ENCODE results near the gene CAPN10. TPM values are rescaled to one million over a fixed set of nuclear protein-coding genes. Genes with fewer than 3 reads are reported as not detected.

CAPN10 gene
- total and polyA plus RNA-seq, 4 donors = 28.2 to 42.9 (median 33.5) TPM

DNA sequence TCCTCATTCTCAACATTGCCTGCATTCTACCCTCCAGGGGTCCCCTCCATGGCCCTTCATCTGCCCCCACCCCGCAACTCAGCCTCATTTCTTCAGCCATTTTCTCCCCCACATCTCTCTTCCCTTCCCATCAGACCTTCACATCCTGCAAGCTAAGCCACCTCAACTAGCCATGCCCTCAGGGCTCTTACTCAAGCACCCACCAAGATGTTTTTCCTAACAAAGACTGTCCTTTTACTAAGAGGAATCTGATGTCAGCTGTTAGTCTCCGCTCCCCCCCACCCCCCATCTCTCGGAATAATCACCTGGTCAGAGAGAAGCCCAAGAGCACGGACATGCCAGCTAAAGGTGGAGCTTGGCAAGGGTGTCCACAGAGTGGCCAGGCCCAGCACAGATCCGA is 4.7 kb upstream of the CAPN10 start:
- H3K36me3 ChIP-seq (ENCODE audit: control insufficient read depth in 4 of 4, insufficient read depth in 4 of 4, low read length in 4 of 4) = peaks cover 0 to 25% (median 3%) of the 10 kb centered on the region in 4 donors
- no peak overlapping the region for H3K9ac ChIP-seq (ENCODE audit: insufficient read depth in 1 of 2, low read length in 2 of 2)
- no peak for ATAC-seq (ENCODE audit: insufficient read depth, low FRiP score)
- H3K4me1 ChIP-seq (ENCODE audit: control insufficient read depth in 5 of 5, insufficient read depth in 5 of 5, low read length in 5 of 5) = peaks cover 0 to 31% (median 8%) of the 10 kb centered on the region in 5 donors
- no peak for DNase-seq
- no peak overlapping the region for H3K4me3 ChIP-seq
- no peaks in the 10 kb centered on the region for H3K9me3 ChIP-seq (ENCODE audit: control insufficient read depth in 4 of 4, insufficient read depth in 3 of 4, low read length in 3 of 4)
- TF ChIP-seq, protein P1, sequence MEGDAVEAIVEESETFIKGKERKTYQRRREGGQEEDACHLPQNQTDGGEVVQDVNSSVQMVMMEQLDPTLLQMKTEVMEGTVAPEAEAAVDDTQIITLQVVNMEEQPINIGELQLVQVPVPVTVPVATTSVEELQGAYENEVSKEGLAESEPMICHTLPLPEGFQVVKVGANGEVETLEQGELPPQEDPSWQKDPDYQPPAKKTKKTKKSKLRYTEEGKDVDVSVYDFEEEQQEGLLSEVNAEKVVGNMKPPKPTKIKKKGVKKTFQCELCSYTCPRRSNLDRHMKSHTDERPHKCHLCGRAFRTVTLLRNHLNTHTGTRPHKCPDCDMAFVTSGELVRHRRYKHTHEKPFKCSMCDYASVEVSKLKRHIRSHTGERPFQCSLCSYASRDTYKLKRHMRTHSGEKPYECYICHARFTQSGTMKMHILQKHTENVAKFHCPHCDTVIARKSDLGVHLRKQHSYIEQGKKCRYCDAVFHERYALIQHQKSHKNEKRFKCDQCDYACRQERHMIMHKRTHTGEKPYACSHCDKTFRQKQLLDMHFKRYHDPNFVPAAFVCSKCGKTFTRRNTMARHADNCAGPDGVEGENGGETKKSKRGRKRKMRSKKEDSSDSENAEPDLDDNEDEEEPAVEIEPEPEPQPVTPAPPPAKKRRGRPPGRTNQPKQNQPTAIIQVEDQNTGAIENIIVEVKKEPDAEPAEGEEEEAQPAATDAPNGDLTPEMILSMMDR (IDR thresholded peaks at IDR 0.05; ENCODE audit: control extremely low read depth, extremely low read depth) = no peak
- 97 to 100% methylated on average over 5 of the region's 5 CpGs for WGBS, 2 donors
- no peak overlapping the region for H3K27ac ChIP-seq (ENCODE audit: low read depth in 1 of 2, low read length in 1 of 2)
- no peaks in the 10 kb centered on the region for H3K27me3 ChIP-seq (ENCODE audit: control insufficient read depth in 3 of 3, insufficient read depth in 3 of 3, low read length in 2 of 3)

DNA sequence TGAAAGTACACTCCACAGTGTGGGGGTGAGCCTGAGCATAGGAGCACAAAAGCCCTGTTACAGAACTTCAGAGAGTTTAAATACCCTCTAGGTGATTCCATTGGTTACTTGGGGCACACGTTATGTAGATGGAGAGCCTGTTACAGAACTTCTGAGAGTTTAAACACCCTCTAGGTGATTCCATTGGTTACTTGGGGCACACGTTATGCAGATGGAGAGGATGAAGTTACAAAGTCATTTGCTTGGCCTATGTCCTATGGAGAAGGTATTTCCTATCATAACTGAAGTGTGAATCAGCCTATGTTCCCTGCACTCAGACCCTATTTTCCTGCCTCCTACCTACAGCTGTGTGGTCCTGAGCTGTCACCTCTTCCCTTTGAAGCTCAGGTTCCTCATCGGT is 3.8 kb upstream of the CAPN10 start:
- DNase-seq (no peak), ATAC-seq (ENCODE audit: insufficient read depth, low FRiP score) (no peak)
- TF ChIP-seq, protein P1 (IDR thresholded peaks at IDR 0.05; ENCODE audit: control extremely low read depth, extremely low read depth) = no peak
- 90 to 96% methylated on average over 3 of the region's 3 CpGs for WGBS, 2 donors
- no peaks in the 10 kb centered on the region for H3K9me3 ChIP-seq (ENCODE audit: control insufficient read depth in 4 of 4, insufficient read depth in 3 of 4, low read length in 3 of 4)
- H3K36me3 ChIP-seq (ENCODE audit: control insufficient read depth in 4 of 4, insufficient read depth in 4 of 4, low read length in 4 of 4) = peaks cover 0 to 15% (median 3%) of the 10 kb centered on the region in 4 donors
- no peaks in the 10 kb centered on the region for H3K27me3 ChIP-seq (ENCODE audit: control insufficient read depth in 3 of 3, insufficient read depth in 3 of 3, low read length in 2 of 3)
- H3K27ac ChIP-seq (ENCODE audit: low read depth in 1 of 2, low read length in 1 of 2) = no peak overlapping the region
- no peak overlapping the region for H3K4me3 ChIP-seq
- H3K4me1 ChIP-seq (ENCODE audit: control insufficient read depth in 5 of 5, insufficient read depth in 5 of 5, low read length in 5 of 5) = peaks cover 0 to 36% (median 12%) of the 10 kb centered on the region in 5 donors
- H3K9ac ChIP-seq (ENCODE audit: insufficient read depth in 1 of 2, low read length in 2 of 2) = no peak overlapping the region

DNA sequence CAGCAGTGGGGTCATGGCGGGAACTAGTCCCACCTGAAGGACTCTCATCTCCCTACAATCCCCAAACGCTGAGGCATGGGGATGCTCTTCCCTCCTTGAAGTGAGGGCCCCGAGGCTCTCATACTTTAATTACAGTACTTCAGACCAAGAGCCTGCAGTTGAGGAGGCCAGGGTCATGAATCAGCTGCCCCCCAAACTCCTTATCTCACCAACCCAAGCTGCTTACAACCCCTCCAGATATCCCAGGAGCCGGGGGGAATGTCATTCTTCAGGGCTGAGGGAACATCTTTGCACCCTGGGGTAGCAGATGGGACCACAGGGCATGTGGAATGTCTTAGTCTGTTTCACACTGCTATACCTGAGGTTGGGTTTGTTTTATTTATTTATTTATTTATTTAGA is 2.8 kb upstream of the CAPN10 start:
- H3K4me1 ChIP-seq (ENCODE audit: control insufficient read depth in 5 of 5, insufficient read depth in 5 of 5, low read length in 5 of 5) = peaks cover 0 to 40% (median 15%) of the 10 kb centered on the region in 5 donors
- ATAC-seq (ENCODE audit: insufficient read depth, low FRiP score) (no peak), DNase-seq (no peak)
- H3K27me3 ChIP-seq (ENCODE audit: control insufficient read depth in 3 of 3, insufficient read depth in 3 of 3, low read length in 2 of 3) = no peaks in the 10 kb centered on the region
- TF ChIP-seq, protein P1 (IDR thresholded peaks at IDR 0.05; ENCODE audit: control extremely low read depth, extremely low read depth) = no peak
- no peak overlapping the region for H3K4me3 ChIP-seq
- peaks cover 0 to 6% (median 3%) of the 10 kb centered on the region in 4 donors for H3K36me3 ChIP-seq (ENCODE audit: control insufficient read depth in 4 of 4, insufficient read depth in 4 of 4, low read length in 4 of 4)
- no peaks in the 10 kb centered on the region for H3K9me3 ChIP-seq (ENCODE audit: control insufficient read depth in 4 of 4, insufficient read depth in 3 of 4, low read length in 3 of 4)
- 81 to 89% methylated on average over 4 of the region's 4 CpGs for WGBS, 2 donors
- H3K27ac ChIP-seq (ENCODE audit: low read depth in 1 of 2, low read length in 1 of 2) = no peak overlapping the region
- no peak overlapping the region for H3K9ac ChIP-seq (ENCODE audit: insufficient read depth in 1 of 2, low read length in 2 of 2)

DNA sequence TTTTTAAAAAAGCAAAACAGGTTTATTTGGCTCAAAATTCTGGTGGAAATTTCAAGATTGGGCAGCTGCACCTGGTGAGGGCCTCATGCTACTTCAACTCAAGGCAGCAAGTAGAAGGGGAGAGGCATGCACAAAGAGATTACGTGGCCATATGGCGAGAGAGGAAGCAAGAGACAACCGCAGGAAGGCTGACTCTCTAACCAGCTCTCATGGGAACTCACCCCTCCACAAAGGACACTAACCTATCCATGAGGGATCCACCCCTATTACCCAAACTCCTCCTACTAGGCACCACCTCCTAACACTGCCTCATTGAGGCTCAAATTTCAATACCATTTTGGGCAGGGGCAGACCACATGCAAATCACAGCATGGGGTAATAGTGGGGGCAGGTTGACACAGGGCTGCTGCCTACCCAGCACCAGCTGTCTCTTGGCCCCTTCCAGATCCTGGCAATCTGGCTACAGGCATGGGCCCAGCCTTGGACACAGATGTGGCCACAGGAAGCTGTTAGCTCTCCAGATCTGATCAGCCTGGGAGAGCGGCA is 2.0 kb upstream of the CAPN10 start:
- DNase-seq (no peak), ATAC-seq (ENCODE audit: insufficient read depth, low FRiP score) (no peak)
- no peak overlapping the region for H3K4me3 ChIP-seq
- H3K27ac ChIP-seq (ENCODE audit: low read depth in 1 of 2, low read length in 1 of 2) = peak overlapping the region in 1 of 2 donors; percentile 16
- H3K27me3 ChIP-seq (ENCODE audit: control insufficient read depth in 3 of 3, insufficient read depth in 3 of 3, low read length in 2 of 3) = no peaks in the 10 kb centered on the region
- TF ChIP-seq, protein P1 (IDR thresholded peaks at IDR 0.05; ENCODE audit: control extremely low read depth, extremely low read depth) = no peak
- H3K9ac ChIP-seq (ENCODE audit: insufficient read depth in 1 of 2, low read length in 2 of 2) = no peak overlapping the region
- 70 to 76% methylated on average over 4 of the region's 4 CpGs for WGBS, 2 donors
- peaks cover 0 to 32% (median 15%) of the 10 kb centered on the region in 5 donors for H3K4me1 ChIP-seq (ENCODE audit: control insufficient read depth in 5 of 5, insufficient read depth in 5 of 5, low read length in 5 of 5)
- H3K9me3 ChIP-seq (ENCODE audit: control insufficient read depth in 4 of 4, insufficient read depth in 3 of 4, low read length in 3 of 4) = no peaks in the 10 kb centered on the region
- peaks cover 0 to 5% (median 3%) of the 10 kb centered on the region in 4 donors for H3K36me3 ChIP-seq (ENCODE audit: control insufficient read depth in 4 of 4, insufficient read depth in 4 of 4, low read length in 4 of 4)
